CD4-positive, alpha-beta T cell treated with Interleukin-6 at 100 ng/mL for 8 hours (primary cell): ENCODE measurements around the gene MAP3K21.

Source experiments
- DNase-seq: peaks from one replicate; pipeline ENCODE4 v3.0.0-alpha.2; 2020; ENCODE audit warnings: mixed read lengths, low spot score

Gene MAP3K21

DNA sequence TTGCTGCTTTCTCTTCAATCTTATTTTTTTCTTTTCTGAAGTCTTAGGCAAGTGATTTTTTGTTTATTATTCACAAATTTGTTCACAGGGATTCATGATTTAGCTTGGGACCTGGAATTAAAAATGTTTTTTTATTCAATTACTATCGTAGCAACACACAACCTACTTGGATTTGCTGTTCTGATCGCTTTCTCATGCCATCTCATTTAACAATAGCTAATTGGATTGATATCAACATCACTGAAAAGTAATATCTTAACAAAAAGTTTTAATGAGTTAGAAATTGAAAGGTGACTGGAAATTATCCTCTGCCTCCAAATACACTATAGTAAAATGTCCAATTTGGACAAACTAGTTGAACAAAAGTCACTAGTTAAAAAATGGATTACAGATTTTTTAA, 32.4 kb downstream of the MAP3K21 start:
- DNase-seq, result no peak

- DNase-seq, result no peak
These were observed 33.1 kb downstream of the MAP3K21 start for GRCh38 chr1:233360525-233361102.

GRCh38 chr1:233361876-233362275, 34.4 kb downstream of the MAP3K21 start:
- no peak for DNase-seq

DNA sequence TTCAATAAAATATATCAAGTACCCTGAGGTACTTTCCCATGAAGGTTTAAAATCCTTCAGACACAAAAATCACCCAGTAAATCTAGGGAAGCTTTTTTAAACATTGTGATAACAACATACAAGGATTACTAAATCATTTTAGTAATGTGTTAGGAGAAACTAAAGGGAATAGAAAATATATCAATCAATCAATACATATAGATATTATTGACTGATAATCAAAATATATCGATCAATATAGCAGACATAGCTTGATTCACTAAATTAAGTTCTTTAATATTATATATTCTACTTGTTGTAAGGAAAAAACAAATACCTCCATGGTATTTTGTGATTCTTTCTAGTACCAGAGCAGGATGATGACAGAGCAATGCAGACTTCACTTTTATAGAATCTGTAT, 35.2 kb downstream of the MAP3K21 start:
- DNase-seq, result no peak

GRCh38 chr1:233364026-233364425, 36.5 kb downstream of the MAP3K21 start:
- DNase-seq, result no peak

DNA sequence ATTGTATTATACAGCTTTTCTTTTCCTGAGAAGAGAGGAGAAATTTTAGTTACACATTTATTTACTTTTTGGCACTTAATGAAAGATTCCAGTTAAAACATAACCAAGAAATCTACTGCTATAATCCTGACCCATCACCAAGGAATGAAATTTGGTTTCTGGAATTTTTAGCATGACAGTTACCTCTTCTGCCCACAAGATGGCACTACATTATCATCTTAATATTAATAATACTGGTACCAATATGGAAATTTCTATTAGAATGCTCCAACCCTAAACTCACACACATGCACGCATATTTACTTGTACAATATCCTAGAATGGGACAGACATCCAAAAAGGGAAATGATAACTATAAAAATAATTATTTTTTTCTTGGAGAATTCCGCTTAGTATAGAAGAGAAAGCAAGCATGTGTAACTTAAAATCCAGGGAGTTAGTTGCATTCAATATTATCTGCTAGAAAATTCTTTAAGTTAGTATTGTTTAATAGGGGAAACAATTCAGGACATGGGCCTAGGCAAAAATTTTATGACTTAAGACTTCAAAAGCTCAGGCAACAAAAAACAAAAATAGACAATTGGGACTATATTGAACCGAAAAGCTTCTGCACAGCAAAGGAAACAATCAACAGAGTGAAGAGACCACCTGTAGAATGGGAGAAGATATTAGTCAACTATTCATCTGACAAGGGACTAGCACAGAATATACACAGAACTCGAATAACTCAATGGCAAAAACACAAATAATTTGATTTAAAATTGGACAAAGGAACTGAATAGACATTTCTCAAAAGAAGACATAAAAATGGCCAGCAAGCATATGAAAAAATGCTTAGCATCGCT, 37.4 kb downstream of the MAP3K21 start:
- no peak for DNase-seq

- no peak for DNase-seq
These were observed 39.1 kb downstream of the MAP3K21 start for GRCh38 chr1:233366575-233366974.

- DNase-seq, result no peak
These were observed 39.7 kb downstream of the MAP3K21 start for GRCh38 chr1:233367057-233367803.

DNA sequence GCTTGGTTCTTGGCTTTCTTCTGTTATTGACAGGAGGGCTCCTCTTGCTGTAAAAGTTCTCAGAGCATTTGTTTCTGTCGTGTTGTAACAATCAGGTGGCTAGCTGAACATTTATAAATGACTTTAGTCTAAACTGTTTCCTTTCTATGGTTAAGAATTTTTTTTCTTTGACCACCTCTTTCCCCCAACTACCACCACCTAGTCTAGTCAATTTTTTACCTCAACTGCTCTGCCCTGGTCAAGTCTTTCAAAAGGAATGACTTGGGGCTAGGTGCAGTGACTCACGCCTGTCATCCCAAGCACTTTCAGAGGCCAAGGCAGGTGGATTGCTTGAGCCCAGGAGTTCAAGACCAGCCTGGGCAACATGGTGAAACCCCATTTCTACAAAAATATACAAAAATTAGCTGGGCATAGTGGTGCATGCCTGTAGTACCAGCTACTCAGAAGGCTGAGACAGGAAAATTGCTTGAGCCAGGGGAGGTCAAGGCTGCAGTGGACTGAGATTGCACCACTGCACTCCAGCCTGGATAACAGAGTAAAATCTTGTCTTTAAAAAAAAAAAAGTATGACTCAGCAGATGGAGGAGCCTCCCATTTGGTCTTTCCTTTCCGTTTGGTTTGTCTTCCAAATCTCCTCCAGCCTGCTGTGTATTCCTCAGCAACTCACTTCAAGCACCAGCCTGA, 40.7 kb downstream of the MAP3K21 start:
- DNase-seq, result no peak

- no peak for DNase-seq
These were observed 41.2 kb downstream of the MAP3K21 start for GRCh38 chr1:233368789-233369130.

GRCh38 chr1:233372218-233373120, 44.9 kb downstream of the MAP3K21 start:
- DNase-seq, result no peak

DNA sequence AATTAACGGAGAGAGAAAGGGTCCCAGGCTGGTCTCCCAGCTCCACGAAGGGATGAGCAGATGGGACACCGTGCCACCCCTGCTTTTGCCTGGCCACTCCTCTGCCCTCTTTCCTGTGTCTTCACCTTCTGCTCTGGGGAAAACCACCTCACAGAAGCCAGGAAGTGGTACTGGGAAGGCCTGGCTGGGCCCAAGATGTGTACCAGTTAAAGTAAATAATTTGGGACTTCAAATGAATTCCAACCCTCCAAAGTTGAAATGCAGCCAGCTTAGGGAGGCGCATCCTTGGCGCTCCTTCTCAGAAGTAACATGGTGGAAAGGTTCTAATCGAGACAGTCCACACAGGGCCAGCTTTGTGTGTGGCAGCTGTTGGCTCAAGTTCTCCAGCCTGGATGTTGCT, 45.7 kb downstream of the MAP3K21 start:
- no peak for DNase-seq

DNA sequence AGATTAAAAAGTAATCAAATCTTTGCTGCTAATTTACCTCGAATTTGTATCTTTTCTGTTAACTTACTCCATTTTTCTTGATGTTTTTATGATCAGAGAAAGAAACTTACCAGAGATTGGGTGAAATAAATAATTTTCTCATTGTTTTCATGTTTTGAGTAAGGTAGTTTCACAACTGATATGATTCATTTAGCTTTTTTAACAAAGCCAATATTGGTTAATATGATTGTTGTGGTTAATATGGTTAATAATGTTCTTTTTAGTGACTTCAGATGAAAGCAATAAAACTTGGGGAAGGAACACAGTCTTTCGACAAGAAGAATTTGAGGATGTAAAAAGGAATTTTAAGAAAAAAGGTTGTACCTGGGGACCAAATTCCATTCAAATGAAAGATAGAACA, 48.1 kb downstream of the MAP3K21 start:
- no peak for DNase-seq

- DNase-seq, result no peak
These were observed 49.0 kb downstream of the MAP3K21 start for GRCh38 chr1:233376382-233377110.

GRCh38 chr1:233379869-233380438, 52.4 kb downstream of the MAP3K21 start:
- no peak for DNase-seq

DNA sequence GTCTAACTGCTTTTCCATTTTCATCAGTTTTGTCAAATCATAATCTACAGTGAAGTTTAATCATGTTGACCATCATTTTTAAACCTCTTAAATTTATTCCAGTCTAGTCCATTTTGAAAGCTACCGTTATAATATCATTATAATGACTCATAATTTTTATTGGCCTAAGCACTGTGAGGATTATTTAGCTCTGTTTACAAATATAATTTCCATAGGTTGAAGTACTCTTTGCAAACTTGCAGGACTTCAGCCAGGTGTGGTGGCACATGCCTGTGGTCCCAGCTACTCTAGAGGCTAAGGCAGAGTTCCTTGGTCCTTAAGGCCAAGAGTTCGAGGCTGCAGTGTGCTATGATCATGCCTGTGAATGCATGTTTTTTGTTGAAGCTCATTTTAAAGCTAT, 54.3 kb downstream of the MAP3K21 start:
- DNase-seq, result no peak

DNA sequence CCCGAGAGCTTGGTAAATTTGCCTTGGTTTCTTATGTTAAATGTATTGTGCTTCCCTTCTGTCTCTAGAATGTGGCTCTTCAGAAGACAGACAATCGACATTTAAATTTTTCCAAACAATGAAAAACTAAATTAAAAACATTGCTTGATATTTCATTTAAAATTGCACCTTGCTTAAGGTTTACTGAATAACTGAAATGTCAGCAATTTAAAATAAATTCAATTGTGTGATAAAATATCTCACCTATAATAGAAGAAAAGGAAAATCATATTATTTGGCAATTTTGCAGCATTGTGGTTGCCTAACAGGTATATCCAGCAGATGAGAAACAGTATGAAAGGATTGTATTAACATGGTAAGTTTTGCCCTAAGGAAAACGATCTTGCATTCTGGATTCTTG, 56.5 kb downstream of the MAP3K21 start:
- DNase-seq, result no peak

DNA sequence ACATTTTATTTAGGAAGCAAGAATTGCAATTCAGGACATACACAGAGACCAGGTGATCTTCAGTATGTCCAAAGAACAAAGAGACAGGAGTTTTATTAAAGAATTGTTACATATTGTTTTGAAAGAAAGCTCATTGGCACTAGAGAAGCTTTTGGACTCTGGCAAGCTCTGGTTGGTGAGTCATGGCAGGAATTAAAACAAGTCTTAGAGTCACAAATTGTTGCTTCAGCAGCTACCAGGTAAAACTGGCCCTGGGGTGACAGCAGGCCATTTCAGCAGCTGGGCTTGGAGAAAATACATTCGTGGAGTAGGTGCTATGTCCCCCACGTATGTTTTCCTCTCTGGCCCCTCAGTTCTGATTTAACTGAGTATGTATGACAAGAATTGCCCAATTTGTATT, 58.8 kb downstream of the MAP3K21 start:
- no peak for DNase-seq

DNA sequence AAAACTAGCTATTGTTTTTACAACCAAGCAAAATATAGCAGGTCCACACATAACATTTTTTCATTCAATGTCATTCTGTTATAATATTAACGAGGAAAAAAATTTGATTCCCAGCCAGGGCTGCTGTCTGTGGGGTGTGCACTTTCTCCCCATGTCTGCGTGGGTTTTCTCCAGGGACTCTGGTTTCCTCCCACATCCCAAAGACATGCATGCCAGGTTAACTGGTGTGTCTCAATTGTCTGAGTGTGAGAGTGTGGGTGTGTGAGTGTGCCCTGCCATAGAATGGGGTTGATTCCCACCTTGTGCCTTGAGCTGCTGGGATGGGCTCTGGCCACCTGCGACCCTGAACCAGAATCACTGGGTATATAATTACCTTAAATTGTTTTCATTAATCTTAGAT, 60.1 kb downstream of the MAP3K21 start:
- DNase-seq, result no peak

DNA sequence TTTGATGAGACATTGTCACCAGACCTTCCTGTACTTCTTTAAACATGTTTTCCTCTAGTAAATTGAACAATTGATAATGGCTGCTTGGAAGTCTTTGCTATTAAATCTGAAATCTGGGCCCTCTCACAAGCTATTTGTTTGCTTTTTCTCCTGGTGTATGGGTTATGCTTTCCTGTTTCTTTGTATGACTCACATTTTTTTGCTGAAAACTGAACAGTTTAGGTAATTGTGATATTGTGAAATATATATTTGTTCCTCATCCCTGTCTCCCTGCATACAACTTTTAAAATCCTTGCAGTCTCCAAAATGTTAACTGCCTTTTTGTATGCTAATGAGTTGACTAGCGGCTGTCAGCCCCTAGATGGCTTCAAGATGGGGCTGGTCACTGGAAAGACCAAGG, 61.6 kb downstream of the MAP3K21 start:
- DNase-seq, result no peak

DNA sequence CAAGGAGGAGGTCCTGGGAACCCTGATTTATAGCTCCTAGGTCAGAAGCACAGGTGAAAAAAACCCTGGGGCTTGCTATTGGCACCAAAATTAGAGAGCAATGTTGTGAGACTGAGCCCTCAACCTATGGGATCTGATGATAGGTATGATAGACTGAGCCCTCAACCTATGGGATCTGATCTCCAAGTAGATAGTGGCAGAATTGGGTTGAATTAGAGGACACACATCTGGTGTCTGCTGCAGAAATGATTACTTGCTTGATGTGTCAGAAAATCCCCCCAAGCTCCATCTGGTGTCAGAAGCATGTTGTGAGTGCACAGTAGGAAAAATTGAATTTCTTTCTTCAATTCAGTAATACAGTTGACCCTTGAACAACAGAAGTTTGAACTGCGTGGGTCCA, 62.4 kb downstream of the MAP3K21 start:
- DNase-seq, result no peak
